Amniotic epithelial cell (primary cell): ENCODE data around the gene DMP1.
A peak's percentile ranks its signal among the peaks of the same experiment; 100 is the strongest.

Source experiments
- DNase-seq: peaks from one replicate; pipeline ENCODE4 v3.0.0-alpha.2; 2010; ENCODE audit warnings: low read depth

Gene DMP1, protein sequence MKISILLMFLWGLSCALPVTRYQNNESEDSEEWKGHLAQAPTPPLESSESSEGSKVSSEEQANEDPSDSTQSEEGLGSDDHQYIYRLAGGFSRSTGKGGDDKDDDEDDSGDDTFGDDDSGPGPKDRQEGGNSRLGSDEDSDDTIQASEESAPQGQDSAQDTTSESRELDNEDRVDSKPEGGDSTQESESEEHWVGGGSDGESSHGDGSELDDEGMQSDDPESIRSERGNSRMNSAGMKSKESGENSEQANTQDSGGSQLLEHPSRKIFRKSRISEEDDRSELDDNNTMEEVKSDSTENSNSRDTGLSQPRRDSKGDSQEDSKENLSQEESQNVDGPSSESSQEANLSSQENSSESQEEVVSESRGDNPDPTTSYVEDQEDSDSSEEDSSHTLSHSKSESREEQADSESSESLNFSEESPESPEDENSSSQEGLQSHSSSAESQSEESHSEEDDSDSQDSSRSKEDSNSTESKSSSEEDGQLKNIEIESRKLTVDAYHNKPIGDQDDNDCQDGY

DNA sequence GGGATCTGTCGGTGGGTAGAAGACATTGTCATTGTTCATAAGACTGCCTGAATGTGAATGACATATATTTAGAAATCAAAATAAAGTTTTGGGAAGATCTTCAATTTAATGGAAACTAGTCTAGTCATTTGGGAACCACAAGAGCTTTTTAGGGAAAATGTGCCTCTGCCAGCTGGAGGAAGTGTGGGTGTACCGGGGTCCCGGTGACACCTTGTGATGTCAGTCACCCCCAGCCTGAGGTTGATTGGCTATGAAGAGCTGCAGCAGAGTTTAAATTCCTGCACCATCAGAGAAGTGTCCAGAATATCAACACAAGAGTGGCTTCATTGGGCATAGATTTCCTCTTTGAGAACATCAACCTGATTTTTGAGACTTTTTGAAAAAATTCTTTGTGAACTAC is at the start of gene DMP1:
Gene DMP1, plus strand, starts transcription at position 301 of the 400 bp plus-strand sequence. CDS start 6,213 bp downstream, outside the sequence.
- DNase-seq, result no peak

DNA sequence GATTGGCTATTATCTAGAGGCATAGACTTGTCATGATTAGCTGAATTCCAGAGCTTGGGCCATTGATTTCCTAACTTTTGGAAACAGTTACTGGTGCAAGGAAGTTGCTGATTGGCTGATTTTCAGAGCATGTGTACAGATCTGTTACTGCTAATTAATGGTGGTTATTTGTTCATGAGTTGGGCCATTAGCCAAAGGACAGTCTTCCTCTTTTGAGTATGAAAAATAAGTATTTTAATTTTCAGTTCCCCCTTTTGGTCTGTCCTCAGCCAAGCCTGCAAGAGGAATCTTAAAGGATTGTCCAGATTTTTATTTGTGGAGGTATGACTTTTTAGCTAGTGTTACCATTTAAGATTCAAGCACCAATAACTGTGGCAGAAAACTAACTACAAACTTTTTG is 48.7 kb upstream of the DMP1 start:
- DNase-seq, result no peak

DNA sequence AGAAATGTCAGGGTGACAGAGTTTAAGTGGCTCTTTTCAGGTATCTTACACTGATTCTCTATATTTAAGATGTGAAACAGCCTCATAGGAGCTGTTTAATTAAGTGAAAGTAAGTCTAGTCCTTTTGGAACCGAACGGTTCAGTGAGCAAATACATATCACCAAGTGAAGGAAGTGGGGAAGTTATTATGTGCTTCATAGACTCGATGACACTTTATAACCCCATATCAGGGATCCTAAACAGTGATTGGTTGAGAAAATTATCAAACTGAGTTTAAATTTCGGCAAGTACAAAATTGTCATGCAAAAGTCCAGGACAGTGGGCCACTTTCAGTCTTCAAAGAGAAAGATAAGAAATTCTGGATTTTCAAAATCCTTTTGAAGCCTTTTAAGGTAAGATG is 41.9 kb upstream of the DMP1 start, which contains the start of gene DSPP:
Gene DSPP, plus strand, starts transcription at position 301 of the 400 bp plus-strand sequence. CDS start 2,380 bp downstream, outside the sequence.
- no peak for DNase-seq

DNA sequence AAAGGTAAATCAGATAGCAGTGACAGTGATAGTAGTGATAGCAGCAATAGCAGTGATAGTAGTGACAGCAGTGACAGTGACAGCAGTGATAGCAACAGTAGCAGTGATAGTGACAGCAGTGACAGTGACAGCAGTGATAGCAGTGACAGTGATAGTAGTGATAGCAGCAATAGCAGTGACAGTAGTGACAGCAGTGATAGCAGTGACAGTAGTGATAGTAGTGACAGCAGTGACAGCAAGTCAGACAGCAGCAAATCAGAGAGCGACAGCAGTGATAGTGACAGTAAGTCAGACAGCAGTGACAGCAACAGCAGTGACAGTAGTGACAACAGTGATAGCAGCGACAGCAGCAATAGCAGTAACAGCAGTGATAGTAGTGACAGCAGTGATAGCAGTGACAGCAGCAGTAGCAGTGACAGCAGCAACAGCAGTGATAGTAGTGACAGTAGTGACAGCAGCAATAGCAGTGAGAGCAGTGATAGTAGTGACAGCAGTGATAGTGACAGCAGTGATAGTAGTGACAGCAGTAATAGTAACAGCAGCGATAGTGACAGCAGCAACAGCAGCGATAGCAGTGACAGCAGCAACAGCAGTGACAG is 35.7 kb upstream of the DMP1 start:
- DNase-seq, result no peak

DNA sequence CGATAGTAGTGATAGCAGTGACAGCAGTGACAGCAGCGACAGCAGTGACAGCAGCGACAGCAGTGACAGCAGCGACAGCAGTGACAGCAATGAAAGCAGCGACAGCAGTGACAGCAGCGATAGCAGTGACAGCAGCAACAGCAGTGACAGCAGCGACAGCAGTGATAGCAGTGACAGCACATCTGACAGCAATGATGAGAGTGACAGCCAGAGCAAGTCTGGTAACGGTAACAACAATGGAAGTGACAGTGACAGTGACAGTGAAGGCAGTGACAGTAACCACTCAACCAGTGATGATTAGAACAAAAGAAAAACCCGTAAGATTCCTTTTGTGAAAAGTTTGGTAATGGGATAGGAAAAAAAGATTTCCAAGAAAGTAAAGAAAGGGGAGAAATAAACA is 33.8 kb upstream of the DMP1 start:
- DNase-seq, result no peak

DNA sequence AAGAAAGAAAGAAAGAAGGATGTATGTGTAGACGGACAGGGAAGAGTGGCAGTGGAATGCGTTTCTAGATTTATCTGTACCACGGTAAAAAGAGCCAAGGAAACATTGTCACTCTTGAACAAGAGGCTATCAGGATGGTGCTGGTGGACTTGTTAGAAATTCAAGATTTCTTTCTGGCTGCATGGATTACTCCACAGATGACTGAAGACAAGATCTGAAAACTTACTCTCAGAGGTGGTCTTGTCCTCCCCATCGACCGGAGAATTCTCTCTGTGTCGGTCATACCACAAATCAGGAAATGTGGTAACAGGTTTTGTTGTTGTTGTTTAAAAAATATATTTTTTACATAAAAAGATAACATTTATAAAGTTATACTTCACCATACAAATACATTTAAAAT is 30.0 kb upstream of the DMP1 start:
- no peak for DNase-seq

DNA sequence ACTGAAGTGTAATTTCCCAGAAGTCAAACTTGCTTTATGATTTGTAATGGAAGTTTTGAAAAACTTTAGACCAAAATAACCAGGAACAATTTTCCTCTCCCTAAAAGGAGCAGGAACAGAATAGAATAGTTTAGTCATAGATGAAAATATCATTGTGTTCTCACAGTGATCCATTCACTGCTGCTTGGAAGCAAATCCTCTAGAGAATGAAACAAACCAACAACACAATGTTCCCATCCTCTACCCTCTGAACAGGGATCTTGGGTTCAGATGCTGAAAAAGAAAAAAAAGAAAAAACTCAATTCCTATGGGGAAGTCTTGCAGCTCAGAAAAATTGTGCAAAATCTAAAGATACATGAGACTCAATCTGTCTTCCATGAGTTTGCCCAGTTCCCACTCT is 29.6 kb upstream of the DMP1 start:
- DNase-seq, result no peak

DNA sequence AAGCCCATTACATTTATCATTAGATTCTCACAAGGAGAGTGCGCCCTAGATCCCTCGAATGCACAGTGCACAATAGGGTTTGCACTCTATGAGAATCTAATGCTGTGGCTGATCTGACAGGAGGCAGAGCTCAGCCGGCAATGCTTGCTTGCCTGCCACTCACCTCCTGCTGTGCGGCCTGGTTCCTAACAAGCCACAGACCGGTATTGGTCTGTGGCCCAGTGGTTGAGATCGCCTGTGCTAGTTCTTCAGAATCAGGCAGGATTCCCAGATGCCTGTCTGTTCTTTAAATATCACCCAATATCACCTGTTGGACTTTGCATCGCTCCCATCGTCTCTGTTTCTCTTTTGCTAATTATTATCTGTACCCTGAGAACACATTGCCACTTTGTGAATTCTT is 27.8 kb upstream of the DMP1 start:
- no peak for DNase-seq

DNA sequence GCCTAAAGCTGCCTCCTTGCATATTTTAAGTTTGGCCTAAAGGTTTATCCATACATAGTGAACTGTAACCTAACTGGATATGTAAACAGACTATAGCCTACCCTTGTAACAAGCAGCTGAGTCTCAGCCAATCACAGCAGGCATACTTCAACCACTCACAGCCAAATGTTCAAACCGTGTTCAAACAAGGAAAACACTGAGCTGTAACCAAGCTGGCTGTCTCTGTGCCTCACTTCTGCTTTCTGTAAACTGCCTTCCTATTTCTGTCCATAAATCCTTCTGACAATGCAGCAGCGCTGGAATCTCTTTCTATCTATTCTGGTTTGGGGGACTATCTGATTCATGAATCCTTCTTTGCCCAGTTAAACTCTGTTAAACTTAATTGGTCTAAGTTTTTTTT is 25.4 kb upstream of the DMP1 start:
- DNase-seq, result peak; percentile 7

DNA sequence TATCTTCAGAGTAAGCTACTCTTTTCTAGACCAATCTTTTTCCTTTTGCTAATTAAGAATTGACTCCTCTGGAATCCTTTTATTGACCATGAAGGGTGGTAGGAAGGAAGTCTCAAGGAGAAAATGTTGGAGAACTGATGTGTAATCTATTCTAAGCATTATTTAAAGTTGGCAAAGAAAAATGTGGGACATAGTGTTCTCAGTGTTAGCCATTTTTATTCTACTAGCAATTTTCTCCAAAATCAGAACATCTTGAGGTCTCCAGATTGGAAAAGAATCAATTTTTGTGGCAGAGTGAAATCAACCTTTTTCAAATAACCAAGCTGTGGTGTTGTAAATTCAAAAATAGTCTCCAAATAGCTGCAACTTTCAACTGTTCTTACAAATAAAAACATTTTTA is 18.4 kb upstream of the DMP1 start:
- no peak for DNase-seq

DNA sequence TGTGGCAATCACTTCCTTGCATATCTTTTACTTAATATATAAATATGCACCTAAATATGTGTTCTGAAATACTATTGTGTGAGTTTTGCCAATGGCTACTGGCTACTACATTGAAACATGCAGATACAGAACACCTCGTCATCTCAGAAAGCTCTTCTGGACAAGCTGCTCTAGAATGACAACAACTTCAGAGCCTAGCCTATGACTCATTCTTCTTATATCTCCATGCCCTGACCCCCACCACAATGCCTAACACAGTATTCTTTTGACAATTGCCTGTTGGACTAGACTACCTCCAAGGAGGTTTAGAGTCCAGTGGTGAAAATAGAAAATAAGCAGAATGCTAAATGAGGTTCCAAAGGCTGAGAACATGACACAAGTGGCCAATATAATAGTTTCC is 17.6 kb upstream of the DMP1 start:
- peak; percentile 51 for DNase-seq

DNA sequence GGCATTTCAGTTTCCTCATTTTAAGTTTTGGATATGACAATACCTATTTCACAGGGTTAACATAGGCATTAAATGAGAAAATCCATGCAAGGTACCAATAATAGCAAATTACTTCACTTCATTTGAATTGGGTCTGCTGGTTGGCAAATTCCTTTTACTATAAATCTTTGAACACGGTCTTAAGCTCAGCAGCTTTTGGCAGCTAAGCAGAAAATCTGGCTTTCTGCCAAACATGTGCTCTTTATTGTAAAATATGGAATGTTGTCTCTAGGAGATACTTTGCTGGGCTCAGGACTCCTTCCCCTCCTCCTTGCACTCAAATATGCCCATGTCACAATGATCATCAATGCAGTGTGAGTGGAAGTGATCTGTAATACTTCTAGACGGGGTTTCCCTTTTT is 16.8 kb upstream of the DMP1 start:
- peak; percentile 49 for DNase-seq

DNA sequence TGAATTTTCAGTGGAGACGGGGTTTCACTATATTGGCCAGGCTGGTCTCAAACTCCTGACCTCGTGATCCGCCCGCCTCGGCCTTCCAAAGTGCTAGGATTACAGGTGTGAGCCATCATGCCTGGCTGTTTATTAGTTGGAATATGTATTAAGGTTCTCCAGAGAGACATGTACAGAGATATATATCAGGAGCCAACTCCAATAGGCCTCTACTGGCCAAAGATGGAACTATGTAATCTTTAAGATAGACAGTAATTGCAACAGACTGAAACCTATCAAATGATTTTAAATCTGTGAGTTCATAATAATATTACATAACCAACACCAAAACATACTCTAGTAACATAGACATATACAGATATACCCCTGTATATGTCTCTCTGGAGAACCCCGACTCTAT is 5.8 kb upstream of the DMP1 start:
- DNase-seq, result no peak

DNA sequence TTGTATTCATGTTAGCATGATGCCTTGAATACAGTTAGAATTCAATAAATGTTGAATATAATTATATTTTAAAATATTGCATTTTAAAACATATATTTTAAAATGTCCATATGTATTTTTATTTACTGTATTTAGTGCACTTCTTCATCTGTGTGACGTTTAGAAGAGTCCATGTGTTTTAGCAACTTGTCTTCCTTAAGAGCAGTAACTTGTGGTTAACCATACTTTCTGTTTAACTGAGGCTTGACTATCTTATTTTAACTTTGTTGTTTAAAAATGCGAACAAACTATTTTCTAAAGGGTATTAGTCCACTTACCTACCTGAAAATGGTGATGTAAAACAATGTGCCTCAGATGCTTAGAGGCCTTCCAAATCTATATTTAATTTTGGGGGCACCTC is 858 bp downstream of the DMP1 start:
- DNase-seq, result no peak

DNA sequence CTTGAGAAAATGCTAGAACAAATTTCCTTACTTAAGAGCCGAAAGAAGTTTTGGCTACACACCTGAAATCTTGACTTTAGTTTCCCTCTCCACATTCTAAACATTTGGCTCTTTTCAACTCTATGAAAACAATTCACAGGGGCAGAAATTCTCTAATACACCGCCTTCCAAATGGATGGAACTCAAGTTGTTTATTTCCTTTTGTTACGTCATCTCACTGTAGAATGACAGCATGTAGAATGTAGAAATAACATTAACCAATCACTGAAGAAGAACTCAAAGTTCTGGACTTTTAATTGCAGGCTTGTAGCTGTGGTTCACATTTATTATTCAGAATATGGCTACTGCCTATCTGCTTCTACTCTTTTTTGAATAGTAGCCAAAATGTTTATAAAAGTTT is 1.9 kb downstream of the DMP1 start:
- peak; percentile 18 for DNase-seq

DNA sequence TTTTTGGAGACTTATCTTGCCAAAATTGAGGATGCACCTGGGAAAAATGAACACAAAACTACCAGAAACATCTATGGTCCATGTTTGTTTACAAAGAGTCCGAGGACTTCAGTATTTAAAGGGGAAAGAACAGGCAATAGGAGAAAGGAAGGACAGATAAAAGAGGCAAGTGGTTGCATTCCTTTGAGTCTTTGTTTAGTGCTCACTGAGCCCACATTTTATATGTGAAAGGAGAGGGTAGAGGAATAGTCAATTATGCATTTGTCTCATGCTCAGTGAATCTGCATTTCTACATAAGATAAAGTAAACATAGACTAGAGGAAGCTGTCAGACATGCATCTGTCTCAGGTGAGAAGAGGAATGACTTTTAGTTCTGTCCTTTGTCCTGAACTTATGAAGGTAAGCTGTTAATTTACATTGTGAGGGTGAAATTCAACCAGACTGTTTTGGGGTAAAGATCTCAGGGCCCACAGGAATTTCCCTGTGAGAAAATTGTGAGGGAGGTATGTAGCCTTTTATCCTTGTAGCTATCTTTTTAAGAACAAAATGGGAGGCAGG is 4.5 kb downstream of the DMP1 start:
- no peak for DNase-seq

DNA sequence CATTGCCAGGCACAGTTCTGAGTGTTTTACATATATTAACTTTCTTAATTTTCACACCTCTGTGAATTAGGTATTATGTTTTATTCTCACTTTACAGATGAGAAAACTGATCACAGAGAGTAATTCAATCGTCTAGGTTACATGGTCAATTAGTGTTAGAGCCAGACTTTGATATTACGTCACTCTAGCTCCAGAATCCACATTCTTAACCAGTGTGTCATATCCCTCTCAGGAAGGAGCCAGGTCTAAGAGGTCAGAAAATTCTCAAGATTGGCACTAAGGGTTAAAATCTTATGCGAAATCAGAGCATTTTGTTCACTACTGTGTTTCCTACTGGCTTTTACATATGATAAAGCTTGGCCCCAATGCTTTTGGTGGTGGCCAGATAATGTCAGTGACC is 7.4 kb downstream of the DMP1 start:
- peak; percentile 47 for DNase-seq

DNA sequence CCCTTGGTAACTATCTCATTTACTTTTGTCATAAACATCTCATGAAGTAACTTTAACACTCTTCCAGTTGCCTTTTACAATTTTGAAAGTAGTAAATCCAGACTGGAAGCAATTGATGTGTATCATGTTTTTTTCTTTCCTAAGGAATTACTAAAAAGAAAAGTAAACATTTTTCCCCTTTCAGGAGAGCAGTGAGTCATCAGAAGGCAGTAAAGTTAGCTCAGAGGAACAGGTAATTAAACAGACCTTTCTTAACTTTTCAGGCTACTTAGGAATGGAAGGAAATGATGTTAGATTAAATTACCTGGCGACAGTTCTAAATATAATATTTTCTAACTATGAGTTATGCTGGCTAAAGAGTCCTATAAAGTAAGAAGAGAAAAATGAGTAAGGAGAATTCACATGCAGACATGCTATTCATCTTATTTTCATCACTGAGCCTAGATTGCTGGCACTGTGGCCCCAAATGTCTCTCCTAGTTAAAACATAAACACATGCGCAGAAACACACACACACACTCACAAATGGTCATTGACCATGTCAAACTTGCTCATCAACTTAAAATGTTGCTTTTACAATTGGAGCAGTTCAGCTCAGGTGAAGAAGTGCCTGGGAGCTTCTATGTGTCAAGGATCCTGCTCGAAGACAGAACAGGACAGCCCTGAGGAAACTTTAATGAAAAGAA is 9.3 kb downstream of the DMP1 start:
- no peak for DNase-seq

DNA sequence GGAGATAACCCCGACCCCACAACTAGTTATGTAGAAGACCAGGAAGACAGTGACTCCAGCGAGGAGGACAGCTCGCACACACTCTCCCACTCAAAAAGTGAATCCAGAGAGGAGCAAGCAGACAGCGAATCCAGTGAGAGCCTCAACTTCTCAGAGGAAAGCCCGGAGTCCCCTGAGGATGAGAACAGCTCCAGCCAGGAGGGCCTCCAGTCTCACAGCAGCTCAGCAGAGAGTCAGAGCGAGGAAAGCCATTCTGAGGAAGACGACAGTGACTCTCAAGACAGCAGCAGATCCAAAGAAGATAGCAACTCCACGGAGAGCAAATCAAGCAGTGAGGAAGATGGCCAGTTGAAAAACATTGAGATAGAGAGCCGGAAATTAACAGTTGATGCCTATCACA is 12.8 kb downstream of the DMP1 start:
- DNase-seq, result no peak

DNA sequence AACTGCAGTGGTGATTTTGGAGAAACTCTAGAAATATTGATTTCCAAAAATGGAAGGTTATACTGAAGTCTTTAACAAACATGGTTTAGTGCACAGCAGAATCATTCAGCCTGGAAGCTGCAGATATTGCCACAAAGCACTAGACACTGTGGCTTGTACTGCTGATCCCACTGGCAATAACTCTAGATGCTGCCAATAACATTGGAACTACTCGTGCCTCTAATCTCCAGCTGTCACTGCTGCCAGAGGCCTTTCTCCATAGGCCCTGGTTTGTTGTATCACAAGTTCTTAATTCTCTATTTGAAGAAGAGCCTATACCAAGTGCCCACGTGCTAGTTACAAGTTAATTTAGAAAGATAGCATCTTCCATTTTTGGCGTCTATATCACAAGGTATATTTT is 19.3 kb downstream of the DMP1 start:
- no peak for DNase-seq

DNA sequence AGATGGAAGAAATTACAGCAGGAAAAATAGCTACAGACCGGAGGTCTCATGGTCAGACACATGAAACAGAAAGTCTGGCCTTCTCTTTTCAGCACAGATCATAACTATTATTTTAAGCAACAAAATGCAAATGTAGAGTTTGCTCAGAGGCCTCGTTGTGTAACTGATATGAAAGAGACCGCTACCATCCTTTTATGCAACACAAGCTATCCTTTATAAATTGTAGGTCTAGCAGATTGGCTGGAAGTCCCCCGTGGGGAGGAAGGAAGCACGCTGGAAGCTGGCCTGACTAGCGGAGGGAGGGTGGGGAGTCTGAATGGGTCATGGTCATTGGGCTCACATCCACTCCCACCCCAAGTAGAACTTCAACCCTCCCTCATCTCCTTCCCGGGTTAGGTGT is 27.7 kb downstream of the DMP1 start:
- DNase-seq, result no peak

DNA sequence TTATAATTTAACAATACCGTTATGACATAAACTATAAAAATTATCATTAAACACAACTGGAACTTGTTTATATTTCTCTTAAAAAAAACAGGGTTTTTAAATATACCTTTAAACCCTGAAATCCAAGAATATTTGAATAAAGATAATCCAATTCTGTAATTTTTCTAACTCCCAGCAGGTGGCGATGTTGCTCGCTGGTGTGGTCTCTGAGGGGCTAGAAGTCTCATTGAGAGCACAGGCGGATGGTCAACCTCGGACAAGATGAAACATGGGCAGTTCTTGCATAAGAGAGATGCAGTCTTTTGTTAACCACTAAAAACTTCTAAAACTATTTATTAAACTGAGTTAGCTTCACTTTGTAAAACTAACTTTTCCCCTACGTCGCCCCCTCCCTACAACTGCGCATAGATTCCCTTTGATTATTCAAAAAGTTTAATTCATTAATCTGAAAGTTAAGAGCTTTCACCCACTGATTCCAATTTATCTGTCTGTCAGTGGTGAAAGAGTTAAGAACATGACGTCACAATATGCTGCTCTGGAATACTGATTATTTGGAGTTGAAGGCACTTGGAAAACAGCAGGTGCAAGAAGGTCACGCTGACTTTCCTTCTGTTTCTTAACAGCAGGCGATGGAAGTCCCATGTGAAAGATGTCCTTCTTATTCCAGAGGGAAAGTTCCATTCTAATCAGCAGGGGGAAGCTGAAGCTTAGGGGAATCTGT is 29.5 kb downstream of the DMP1 start:
- DNase-seq, result peak; percentile 64
